ENCODE measurements around the gene KRT23. TPM values are rescaled to one million over a fixed set of nuclear protein-coding genes. Genes with fewer than 3 reads are reported as not detected.

The KRT23 gene
- total RNA-seq, 2 experiments from 2014 or later = not detected

- peaks cover 3% of the 10 kb centered on the region for H3K27me3 Mint-ChIP-seq (ENCODE audit: low read depth)
- POLR2A ChIA-PET = no interaction called here
- H3K9me3 Mint-ChIP-seq (ENCODE audit: insufficient read depth) = no peaks in the 10 kb centered on the region
- CTCF ChIA-PET = no interaction called here
- no peak overlapping the region for H3K4me3 Mint-ChIP-seq
- H3K4me1 Mint-ChIP-seq (ENCODE audit: low read depth) = peaks cover 4% of the 10 kb centered on the region
- no peaks in the 10 kb centered on the region for H3K36me3 Mint-ChIP-seq (ENCODE audit: low read depth)
- ATAC-seq (no peak), DNase-seq (no peak)
- no peak overlapping the region for H3K27ac Mint-ChIP-seq
Measured at GRCh38 chr17:40961591-40961990, 24.1 kb upstream of the KRT23 start.

- POLR2A ChIA-PET = no interaction called here
- peaks cover 8% of the 10 kb centered on the region for H3K27me3 Mint-ChIP-seq (ENCODE audit: low read depth)
- H3K4me1 Mint-ChIP-seq (ENCODE audit: low read depth) = peaks cover 4% of the 10 kb centered on the region
- no peak for ATAC-seq
- H3K4me3 Mint-ChIP-seq = no peak overlapping the region
- CTCF ChIA-PET = no interaction called here
- no peak for DNase-seq
- H3K36me3 Mint-ChIP-seq (ENCODE audit: low read depth) = no peaks in the 10 kb centered on the region
- H3K27ac Mint-ChIP-seq = no peak overlapping the region
- H3K9me3 Mint-ChIP-seq (ENCODE audit: insufficient read depth) = no peaks in the 10 kb centered on the region
Measured at GRCh38 chr17:40960144-40960543, 22.7 kb upstream of the KRT23 start.

GRCh38 chr17:40958086-40958953 is 20.9 kb upstream of the KRT23 start:
- Mint-ChIP-seq H3K4me1 (ENCODE audit: low read depth) (peaks cover 4% of the 10 kb centered on the region), H3K36me3 (ENCODE audit: low read depth) (no peaks in the 10 kb centered on the region), H3K27me3 (ENCODE audit: low read depth) (peaks cover 20% of the 10 kb centered on the region), H3K9me3 (ENCODE audit: insufficient read depth) (no peaks in the 10 kb centered on the region), H3K27ac (no peak overlapping the region), H3K4me3 (no peak overlapping the region)
- ChIA-PET CTCF (interaction anchor here (0.8 to 1.1 kb wide), 2 partner anchors 12 to 116 kb away, joined by 3 to 4 read pairs; no protein-coding TSS in a partner anchor), POLR2A (no interaction called here)
- ATAC-seq (no peak), DNase-seq (no peak)

- no peaks in the 10 kb centered on the region for H3K36me3 Mint-ChIP-seq (ENCODE audit: low read depth)
- CTCF ChIA-PET = interaction anchor here (1.1 kb wide), 1 partner anchor 14 kb away, joined by 4 read pairs; no protein-coding TSS in a partner anchor
- no peak for ATAC-seq
- no peak overlapping the region for H3K4me3 Mint-ChIP-seq
- POLR2A ChIA-PET = no interaction called here
- DNase-seq = no peak
- peaks cover 4% of the 10 kb centered on the region for H3K4me1 Mint-ChIP-seq (ENCODE audit: low read depth)
- H3K9me3 Mint-ChIP-seq (ENCODE audit: insufficient read depth) = no peaks in the 10 kb centered on the region
- H3K27me3 Mint-ChIP-seq (ENCODE audit: low read depth) = peaks cover 28% of the 10 kb centered on the region
- H3K27ac Mint-ChIP-seq = no peak overlapping the region
Measured at GRCh38 chr17:40956401-40957254, 19.2 kb upstream of the KRT23 start.

GRCh38 chr17:40953881-40954280 is 16.4 kb upstream of the KRT23 start:
- H3K9me3 Mint-ChIP-seq (ENCODE audit: insufficient read depth) = no peaks in the 10 kb centered on the region
- H3K27ac Mint-ChIP-seq = no peak overlapping the region
- H3K4me3 Mint-ChIP-seq = no peak overlapping the region
- H3K27me3 Mint-ChIP-seq (ENCODE audit: low read depth) = peaks cover 40% of the 10 kb centered on the region
- H3K36me3 Mint-ChIP-seq (ENCODE audit: low read depth) = no peaks in the 10 kb centered on the region
- ChIA-PET POLR2A (no interaction called here), CTCF (no interaction called here)
- ATAC-seq (no peak), DNase-seq (no peak)
- H3K4me1 Mint-ChIP-seq (ENCODE audit: low read depth) = no peaks in the 10 kb centered on the region

- Mint-ChIP-seq H3K27me3 (ENCODE audit: low read depth) (peaks cover 45% of the 10 kb centered on the region), H3K9me3 (ENCODE audit: insufficient read depth) (no peaks in the 10 kb centered on the region), H3K36me3 (ENCODE audit: low read depth) (no peaks in the 10 kb centered on the region), H3K4me1 (ENCODE audit: low read depth) (no peaks in the 10 kb centered on the region), H3K4me3 (no peak overlapping the region), H3K27ac (no peak overlapping the region)
- CTCF ChIA-PET = no interaction called here
- DNase-seq (no peak), ATAC-seq (no peak)
- POLR2A ChIA-PET = no interaction called here
Measured at GRCh38 chr17:40952661-40953060, 15.2 kb upstream of the KRT23 start.

- no peaks in the 10 kb centered on the region for H3K36me3 Mint-ChIP-seq (ENCODE audit: low read depth)
- H3K27me3 Mint-ChIP-seq (ENCODE audit: low read depth) = peaks cover 48% of the 10 kb centered on the region
- POLR2A ChIA-PET = no interaction called here
- no peak for ATAC-seq
- H3K9me3 Mint-ChIP-seq (ENCODE audit: insufficient read depth) = no peaks in the 10 kb centered on the region
- CTCF ChIA-PET = no interaction called here
- no peak overlapping the region for H3K27ac Mint-ChIP-seq
- H3K4me3 Mint-ChIP-seq = no peak overlapping the region
- H3K4me1 Mint-ChIP-seq (ENCODE audit: low read depth) = no peaks in the 10 kb centered on the region
- no peak for DNase-seq
Measured at GRCh38 chr17:40952154-40952553, 14.7 kb upstream of the KRT23 start.

GRCh38 chr17:40951011-40951622 is 13.7 kb upstream of the KRT23 start:
- H3K36me3 Mint-ChIP-seq (ENCODE audit: low read depth) = no peaks in the 10 kb centered on the region
- no peak overlapping the region for H3K27ac Mint-ChIP-seq
- no peak overlapping the region for H3K4me3 Mint-ChIP-seq
- ChIA-PET POLR2A (no interaction called here), CTCF (no interaction called here)
- no peaks in the 10 kb centered on the region for H3K9me3 Mint-ChIP-seq (ENCODE audit: insufficient read depth)
- no peak for DNase-seq
- no peaks in the 10 kb centered on the region for H3K4me1 Mint-ChIP-seq (ENCODE audit: low read depth)
- no peak for ATAC-seq
- H3K27me3 Mint-ChIP-seq (ENCODE audit: low read depth) = peaks cover 54% of the 10 kb centered on the region

- peaks cover 53% of the 10 kb centered on the region for H3K27me3 Mint-ChIP-seq (ENCODE audit: low read depth)
- no peak for ATAC-seq
- POLR2A ChIA-PET = no interaction called here
- no peaks in the 10 kb centered on the region for H3K36me3 Mint-ChIP-seq (ENCODE audit: low read depth)
- H3K27ac Mint-ChIP-seq = no peak overlapping the region
- CTCF ChIA-PET = no interaction called here
- H3K4me3 Mint-ChIP-seq = no peak overlapping the region
- no peaks in the 10 kb centered on the region for H3K4me1 Mint-ChIP-seq (ENCODE audit: low read depth)
- DNase-seq = no peak
- H3K9me3 Mint-ChIP-seq (ENCODE audit: insufficient read depth) = no peaks in the 10 kb centered on the region
Measured at GRCh38 chr17:40950176-40950575, 12.7 kb upstream of the KRT23 start.

- Mint-ChIP-seq H3K36me3 (ENCODE audit: low read depth) (no peaks in the 10 kb centered on the region), H3K27ac (no peak overlapping the region), H3K4me1 (ENCODE audit: low read depth) (no peaks in the 10 kb centered on the region), H3K4me3 (no peak overlapping the region), H3K9me3 (ENCODE audit: insufficient read depth) (no peaks in the 10 kb centered on the region), H3K27me3 (ENCODE audit: low read depth) (peaks cover 53% of the 10 kb centered on the region)
- ATAC-seq (no peak), DNase-seq (no peak)
- POLR2A ChIA-PET = no interaction called here
- CTCF ChIA-PET = no interaction called here
Measured at GRCh38 chr17:40949418-40949817, 12.0 kb upstream of the KRT23 start.

GRCh38 chr17:40947929-40948328 is 10.5 kb upstream of the KRT23 start:
- Mint-ChIP-seq H3K36me3 (ENCODE audit: low read depth) (no peaks in the 10 kb centered on the region), H3K4me3 (no peak overlapping the region), H3K27ac (no peak overlapping the region), H3K9me3 (ENCODE audit: insufficient read depth) (no peaks in the 10 kb centered on the region), H3K27me3 (ENCODE audit: low read depth) (peaks cover 48% of the 10 kb centered on the region), H3K4me1 (ENCODE audit: low read depth) (no peaks in the 10 kb centered on the region)
- CTCF ChIA-PET = no interaction called here
- no peak for ATAC-seq
- POLR2A ChIA-PET = no interaction called here
- no peak for DNase-seq

GRCh38 chr17:40945414-40945813 is 8.0 kb upstream of the KRT23 start:
- ATAC-seq (no peak), DNase-seq (no peak)
- no peak overlapping the region for H3K27ac Mint-ChIP-seq
- ChIA-PET CTCF (no interaction called here), POLR2A (no interaction called here)
- no peaks in the 10 kb centered on the region for H3K9me3 Mint-ChIP-seq (ENCODE audit: insufficient read depth)
- H3K4me1 Mint-ChIP-seq (ENCODE audit: low read depth) = no peaks in the 10 kb centered on the region
- no peak overlapping the region for H3K4me3 Mint-ChIP-seq
- H3K36me3 Mint-ChIP-seq (ENCODE audit: low read depth) = no peaks in the 10 kb centered on the region
- peaks cover 41% of the 10 kb centered on the region for H3K27me3 Mint-ChIP-seq (ENCODE audit: low read depth)

Measured in activated CD8-positive, alpha-beta T cell treated with anti-CD3 and anti-CD28 coated beads, Interleukin-2, amount 10 ng/mL, durations not matched to agents 7 days and 5 days (primary cell).